ENCODE measurements around the gene COL24A1.

COL24A1 gene

DNA sequence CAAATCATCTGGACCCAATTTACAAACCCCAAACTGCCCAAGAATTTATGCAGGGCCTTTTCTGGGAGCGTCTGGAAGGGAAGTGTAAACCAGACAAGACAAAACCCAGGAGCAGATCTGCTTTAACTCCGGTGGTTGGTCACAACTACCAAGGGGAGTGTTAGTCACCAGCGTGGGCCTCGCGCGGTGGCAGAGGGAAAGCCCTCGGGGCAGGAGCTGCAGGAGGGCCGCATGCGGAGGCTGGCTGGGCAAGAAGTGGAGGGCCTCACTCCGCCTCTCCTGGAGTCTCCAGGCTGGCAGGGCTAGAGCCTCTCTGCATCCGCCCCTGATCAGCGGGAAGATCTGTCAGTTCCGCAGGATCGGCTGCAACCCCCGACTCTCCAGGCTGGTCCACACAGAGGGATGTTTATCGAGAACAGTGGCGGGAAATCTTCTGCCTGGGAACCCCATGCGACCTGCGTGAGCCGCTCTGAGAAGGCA is 2.0 kb downstream of the COL24A1 start:
- H3K27me3 ChIP-seq (ENCODE audit: control insufficient read depth, low read length): no peaks in the 10 kb centered on the region
- H3K79me2 ChIP-seq (ENCODE audit: control insufficient read depth, low read length): no peaks in the 10 kb centered on the region
- no peak overlapping the region for H3K27ac ChIP-seq (ENCODE audit: low read depth, low read length)
- no peaks in the 10 kb centered on the region for H3F3A ChIP-seq (ENCODE audit: control insufficient read depth, insufficient read depth)
- H4K20me1 ChIP-seq (ENCODE audit: control insufficient read depth, insufficient read depth, low read depth, low read length): no peaks in the 10 kb centered on the region
- H3K4me3 ChIP-seq (ENCODE audit: low read length): no peak overlapping the region
- H3K9me3 ChIP-seq (ENCODE audit: control insufficient read depth, insufficient read depth, low read length): no peaks in the 10 kb centered on the region; the same call in 1 of the 2 replicates
- H3K9me2 ChIP-seq (replicated peaks; ENCODE audit: control insufficient read depth, low read length): no peaks in the 10 kb centered on the region
- H3K4me1 ChIP-seq (ENCODE audit: control insufficient read depth, low read length): no peaks in the 10 kb centered on the region
- TF ChIP-seq, protein P1, sequence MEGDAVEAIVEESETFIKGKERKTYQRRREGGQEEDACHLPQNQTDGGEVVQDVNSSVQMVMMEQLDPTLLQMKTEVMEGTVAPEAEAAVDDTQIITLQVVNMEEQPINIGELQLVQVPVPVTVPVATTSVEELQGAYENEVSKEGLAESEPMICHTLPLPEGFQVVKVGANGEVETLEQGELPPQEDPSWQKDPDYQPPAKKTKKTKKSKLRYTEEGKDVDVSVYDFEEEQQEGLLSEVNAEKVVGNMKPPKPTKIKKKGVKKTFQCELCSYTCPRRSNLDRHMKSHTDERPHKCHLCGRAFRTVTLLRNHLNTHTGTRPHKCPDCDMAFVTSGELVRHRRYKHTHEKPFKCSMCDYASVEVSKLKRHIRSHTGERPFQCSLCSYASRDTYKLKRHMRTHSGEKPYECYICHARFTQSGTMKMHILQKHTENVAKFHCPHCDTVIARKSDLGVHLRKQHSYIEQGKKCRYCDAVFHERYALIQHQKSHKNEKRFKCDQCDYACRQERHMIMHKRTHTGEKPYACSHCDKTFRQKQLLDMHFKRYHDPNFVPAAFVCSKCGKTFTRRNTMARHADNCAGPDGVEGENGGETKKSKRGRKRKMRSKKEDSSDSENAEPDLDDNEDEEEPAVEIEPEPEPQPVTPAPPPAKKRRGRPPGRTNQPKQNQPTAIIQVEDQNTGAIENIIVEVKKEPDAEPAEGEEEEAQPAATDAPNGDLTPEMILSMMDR (IDR thresholded peaks at IDR 0.05; ENCODE audit: low read depth, low read length, poor library complexity, severe bottlenecking): no peak
- TF ChIP-seq EZH2phosphoT487 (IDR thresholded peaks at IDR 0.05; ENCODE audit: borderline replicate concordance, low read length): no peak
- no peak overlapping the region for H3K4me2 ChIP-seq (ENCODE audit: low read length)
- no peaks in the 10 kb centered on the region for H3K36me3 ChIP-seq (ENCODE audit: control insufficient read depth, low read length)

DNA sequence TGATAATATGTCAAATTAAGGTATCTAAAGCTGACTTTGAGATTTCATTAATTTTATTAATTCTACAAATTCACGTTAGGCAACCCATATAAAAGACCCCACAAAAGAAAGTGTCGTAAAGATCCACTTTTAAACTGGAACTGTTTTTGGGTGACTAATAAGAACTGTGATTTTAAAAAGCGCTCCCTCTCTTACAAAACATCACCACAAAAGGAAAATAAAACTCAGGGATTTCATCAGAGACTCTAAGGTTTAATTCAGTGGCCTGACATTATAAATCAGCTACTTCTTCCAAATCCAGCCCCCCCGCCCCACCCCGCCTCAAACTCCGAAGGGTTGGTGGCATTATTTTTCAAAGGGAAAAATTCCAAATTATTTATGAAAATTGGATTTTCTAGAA is 2.7 kb downstream of the COL24A1 start:
- Histone ChIP-seq H3K9me3 (ENCODE audit: control insufficient read depth, insufficient read depth, low read length) (no peaks in the 10 kb centered on the region; the same call in 1 of the 2 replicates), H3K9me2 (replicated peaks; ENCODE audit: control insufficient read depth, low read length) (no peaks in the 10 kb centered on the region), H3K27me3 (ENCODE audit: control insufficient read depth, low read length) (no peaks in the 10 kb centered on the region)

DNA sequence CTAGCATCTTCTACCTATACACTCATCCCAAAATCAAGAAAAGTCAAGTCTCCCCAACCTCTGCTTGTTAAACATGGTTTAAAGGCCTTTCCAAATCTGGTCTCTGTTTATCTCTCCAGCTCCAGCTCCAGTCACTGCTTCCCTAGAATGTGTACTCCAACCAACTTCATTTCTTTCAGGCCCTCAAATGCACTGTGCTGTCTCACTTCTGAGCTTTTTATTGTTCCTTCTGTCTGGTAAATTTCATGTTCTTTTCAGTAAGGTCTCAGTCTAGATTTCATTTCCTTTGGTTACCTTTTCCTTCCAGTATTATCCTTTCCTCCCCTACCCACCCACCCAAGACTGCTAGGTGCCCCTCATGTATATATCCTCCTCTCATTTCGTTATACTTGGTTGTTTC is 3.7 kb downstream of the COL24A1 start:
- Histone ChIP-seq H3K27ac (ENCODE audit: low read depth, low read length) (no peak overlapping the region), H3K9me3 (ENCODE audit: control insufficient read depth, insufficient read depth, low read length) (no peaks in the 10 kb centered on the region; the same call in 1 of the 2 replicates), H3K36me3 (ENCODE audit: control insufficient read depth, low read length) (no peaks in the 10 kb centered on the region), H3F3A (ENCODE audit: control insufficient read depth, insufficient read depth) (no peaks in the 10 kb centered on the region), H4K20me1 (ENCODE audit: control insufficient read depth, insufficient read depth, low read depth, low read length) (no peaks in the 10 kb centered on the region), H3K4me3 (ENCODE audit: low read length) (no peak overlapping the region), H3K4me1 (ENCODE audit: control insufficient read depth, low read length) (no peaks in the 10 kb centered on the region), H3K27me3 (ENCODE audit: control insufficient read depth, low read length) (no peaks in the 10 kb centered on the region), H3K9me2 (replicated peaks; ENCODE audit: control insufficient read depth, low read length) (no peaks in the 10 kb centered on the region), H3K4me2 (ENCODE audit: low read length) (no peak overlapping the region), H3K79me2 (ENCODE audit: control insufficient read depth, low read length) (no peaks in the 10 kb centered on the region)
- no peak for TF ChIP-seq EZH2phosphoT487 (IDR thresholded peaks at IDR 0.05; ENCODE audit: borderline replicate concordance, low read length)
- TF ChIP-seq, protein P1 (IDR thresholded peaks at IDR 0.05; ENCODE audit: low read depth, low read length, poor library complexity, severe bottlenecking): no peak

More for the DNA sequence above, 2.7 kb downstream of the COL24A1 start:
- Histone ChIP-seq H4K20me1 (ENCODE audit: control insufficient read depth, insufficient read depth, low read depth, low read length) (no peaks in the 10 kb centered on the region), H3F3A (ENCODE audit: control insufficient read depth, insufficient read depth) (no peaks in the 10 kb centered on the region), H3K36me3 (ENCODE audit: control insufficient read depth, low read length) (no peaks in the 10 kb centered on the region), H3K4me3 (ENCODE audit: low read length) (no peak overlapping the region), H3K27ac (ENCODE audit: low read depth, low read length) (no peak overlapping the region), H3K4me1 (ENCODE audit: control insufficient read depth, low read length) (no peaks in the 10 kb centered on the region), H3K4me2 (ENCODE audit: low read length) (no peak overlapping the region), H3K79me2 (ENCODE audit: control insufficient read depth, low read length) (no peaks in the 10 kb centered on the region)
- TF ChIP-seq EZH2phosphoT487 (IDR thresholded peaks at IDR 0.05; ENCODE audit: borderline replicate concordance, low read length): no peak
- TF ChIP-seq, protein P1 (IDR thresholded peaks at IDR 0.05; ENCODE audit: low read depth, low read length, poor library complexity, severe bottlenecking): no peak

All from DOHH2 (cell line).